Heart left ventricle (tissue), 16 donors: ENCODE results near the gene LEMD1. TPM values are rescaled to one million over a fixed set of nuclear protein-coding genes. Genes with fewer than 3 reads are reported as not detected.

Experiments used
- ATAC-seq, 4 donors: fragments of 200-7000 bp; cut with Tn5 transposase; one replicate each; pipeline ENCODE4 v1.9.1; 2020 to 2022; ENCODE audit warnings: moderate library complexity in 4 of 4, mild to moderate bottlenecking in 3 of 4, moderate number of reproducible peaks in 1 of 4
- DNase-seq, 5 donors: peaks; one replicate each; pipeline ENCODE4 v3.0.0-alpha.2; 2020
- H3K27ac ChIP-seq, 12 donors: fragments of 200-600 bp; sonication (generic) in 4 of 12; one replicate each; pipeline versions ENCODE4 v1.5.0 to v1.8.0; 2016 to 2022; ENCODE audit warnings: mild to moderate bottlenecking in 2 of 12
- H3K27me3 ChIP-seq, 9 donors: fragments of 200-600 bp; sonication (generic) in 2 of 9; one replicate each; pipeline versions ENCODE4 v1.5.1 to v1.8.0; 2016 to 2022; ENCODE audit warnings: mild to moderate bottlenecking in 3 of 9
- H3K36me3 ChIP-seq, 9 donors: fragments of 200-600 bp; sonication (generic) in 2 of 9; one replicate each; pipeline versions ENCODE4 v1.5.0 to v1.8.0; 2018 to 2022; ENCODE audit warnings: mild to moderate bottlenecking in 2 of 9
- H3K4me1 ChIP-seq, 12 donors: fragments of 200-600 bp; sonication (generic) in 4 of 12; one replicate each; pipeline versions ENCODE4 v1.5.0 to v1.8.0; 2016 to 2022; ENCODE audit warnings: mild to moderate bottlenecking in 3 of 12
- H3K4me3 ChIP-seq, 12 donors: fragments of 200-600 bp; sonication (generic) in 4 of 12; one replicate each; pipeline versions ENCODE4 v1.5.0 to v1.8.0; 2017 to 2022; ENCODE audit warnings: mild to moderate bottlenecking in 9 of 12, moderate library complexity in 4 of 12
- H3K9me3 ChIP-seq, 12 donors: fragments of 200-600 bp; sonication (generic) in 4 of 12; one replicate each; pipeline versions ENCODE4 v1.5.0 to v1.8.0; 2016 to 2022; ENCODE audit warnings: mild to moderate bottlenecking in 1 of 12
- POLR2A ChIP-seq, 2 donors: fragments of 450-650 bp; IDR thresholded peaks; one replicate each; pipeline ENCODE4 v1.6.1; 2017; ENCODE audit warnings: antibody characterized with exemption in 2 of 2, mild to moderate bottlenecking in 2 of 2, moderate library complexity in 2 of 2
- WGBS, 4 donors: extraction: QIAGEN DNeasy Blood & Tissue Kit in 2 of 4; methylation state at CpG; one replicate each; pipeline versions ENCODE4 v1.1.5 to v1.1.7; 2013 to 2018; 5-methylcytosine and 5-hydroxymethylcytosine counted together
- intact Hi-C, 10 donors: fragments of 100-400 bp; cut with DNase I; formaldehyde crosslinking; loops; one replicate each; pipeline versions ENCODE4 v1.11.1 to v1.14.2; 2022
- polyA plus RNA-seq, 2 donors: library from polyadenylated mRNA; stranded (reverse); fragments of 200-250 nt; gene quantifications; one replicate each; pipeline ENCODE4 v1.2.3, GENCODE V29; 2013
- total RNA-seq, 9 donors: library from RNA; depleted of rRNA in 2 of 9; stranded (reverse); fragments of >200 nt in 2 of 9; fragmentation: NEBNext Ultra II Directional in 3 of 9; extraction: Animal tissue kit (Norgen Biotek cat#: 25700) in 3 of 9; gene quantifications; one replicate each; pipeline versions ENCODE4 v1.1.0 to v1.2.4, GENCODE V29; 2016 to 2023
- TF ChIP-seq, protein P1 (sequence below), 12 donors: fragments of 200-600 bp; sonication (generic) in 4 of 12; IDR thresholded peaks; one replicate each; pipeline versions ENCODE4 v1.5.0 to v1.8.0; 2018 to 2022; ENCODE audit warnings: antibody characterized with exemption in 12 of 12, mild to moderate bottlenecking in 5 of 12
- donor health status: ischemic (EF 13 %, LVEDD 7.1; RV severe dilation, severe dysfunction).
- donor health status: healthy with polysubstance abuse.
- donor health status: DM: no; HTN: yes; CAD: no.
- donor health status: DM: no; HTN: no; CAD: no.
- donor health status: ischemic (EF 25% LVEDD 6.9; RV normal size, moderate dysfunction).
- donor health status: ischemic (EF 25% LVEDD 5.7; RV mildly dilated, moderate dysfunction).
- donor health status: healthy.
- donor health status: DM: yes; HTN: yes; CAD: no.
- donor health status: ischemic (EF 35%, LVEDD 5.7; RV mildly dilated, moderate dysfunction).
- donor health status: nonischemic (EF 11% LVEDD 7.7; RV severe dilation, severe dysfunction).
- donor health status: DM: yes; HTN: yes; CAD: no.
- donor health status: PGD.
- donor health status: ischemic (EF 29% LVEDD 5.4; RV normal size, mild dysfunction).
- donor health status: nonischemic (EF 23%, LVEDD 6.1; RV moderate dilation, normal function).

LEMD1 gene
- total and polyA plus RNA-seq, 11 donors: 2.5 TPM; not detected in 10

DNA sequence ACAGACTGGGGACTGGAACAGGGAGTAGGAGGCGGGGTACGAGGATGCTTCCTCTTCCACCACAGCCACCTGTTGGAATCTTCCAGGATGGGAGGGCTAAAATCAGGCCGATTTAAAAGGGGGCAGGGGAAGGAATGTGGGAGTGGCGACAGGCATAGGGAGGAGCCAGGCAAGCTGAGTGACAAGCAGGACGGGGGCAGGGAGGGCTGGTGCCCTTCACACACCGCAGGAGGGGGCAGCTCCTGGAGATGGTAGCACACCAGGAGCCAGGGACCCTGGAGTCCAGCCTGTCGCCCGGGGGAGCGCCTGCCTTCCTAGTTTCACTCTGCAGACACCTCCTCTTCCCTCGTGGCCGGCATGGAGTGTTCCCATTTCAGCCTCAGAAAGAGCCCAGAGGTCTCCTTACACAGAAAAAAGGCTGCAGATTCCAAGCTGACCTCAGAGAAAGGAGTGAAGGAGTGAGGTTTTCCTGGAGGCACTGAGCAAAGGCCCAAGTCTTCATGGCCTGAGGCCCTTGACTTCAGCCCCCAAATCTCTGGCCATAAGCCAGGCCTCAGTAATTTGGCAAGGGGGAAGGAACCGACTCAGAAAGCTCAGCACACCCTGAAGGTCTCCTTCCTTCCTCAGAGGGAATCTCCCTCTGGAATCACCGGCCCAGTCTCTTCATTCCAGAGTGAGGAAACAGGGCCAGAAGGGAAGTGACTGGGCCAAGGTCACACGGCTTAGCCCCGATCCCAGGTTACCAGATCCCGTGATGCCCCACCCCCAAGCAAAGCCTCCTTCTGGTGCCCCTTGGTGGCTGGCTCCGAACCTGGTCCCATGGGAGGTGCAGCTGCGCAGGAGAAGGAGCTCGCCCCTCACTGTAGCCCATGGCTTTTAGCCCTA lies 25.8 kb upstream of the LEMD1 start:
- no peak overlapping the region for H3K4me3 ChIP-seq
- H3K27me3 ChIP-seq: peaks cover 0 to 31% (median 14%) of the 10 kb centered on the region in 9 donors
- intact Hi-C loops: no loop called here
- DNase-seq: no peak
- no peak overlapping the region for H3K27ac ChIP-seq
- no peak for TF ChIP-seq POLR2A (IDR thresholded peaks at IDR 0.05)
- TF ChIP-seq, protein P1, sequence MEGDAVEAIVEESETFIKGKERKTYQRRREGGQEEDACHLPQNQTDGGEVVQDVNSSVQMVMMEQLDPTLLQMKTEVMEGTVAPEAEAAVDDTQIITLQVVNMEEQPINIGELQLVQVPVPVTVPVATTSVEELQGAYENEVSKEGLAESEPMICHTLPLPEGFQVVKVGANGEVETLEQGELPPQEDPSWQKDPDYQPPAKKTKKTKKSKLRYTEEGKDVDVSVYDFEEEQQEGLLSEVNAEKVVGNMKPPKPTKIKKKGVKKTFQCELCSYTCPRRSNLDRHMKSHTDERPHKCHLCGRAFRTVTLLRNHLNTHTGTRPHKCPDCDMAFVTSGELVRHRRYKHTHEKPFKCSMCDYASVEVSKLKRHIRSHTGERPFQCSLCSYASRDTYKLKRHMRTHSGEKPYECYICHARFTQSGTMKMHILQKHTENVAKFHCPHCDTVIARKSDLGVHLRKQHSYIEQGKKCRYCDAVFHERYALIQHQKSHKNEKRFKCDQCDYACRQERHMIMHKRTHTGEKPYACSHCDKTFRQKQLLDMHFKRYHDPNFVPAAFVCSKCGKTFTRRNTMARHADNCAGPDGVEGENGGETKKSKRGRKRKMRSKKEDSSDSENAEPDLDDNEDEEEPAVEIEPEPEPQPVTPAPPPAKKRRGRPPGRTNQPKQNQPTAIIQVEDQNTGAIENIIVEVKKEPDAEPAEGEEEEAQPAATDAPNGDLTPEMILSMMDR (IDR thresholded peaks at IDR 0.05): no peak
- WGBS, 4 donors: 46 to 50% (median 49%) methylated on average over 17 to 19 of the region's 19 CpGs
- peaks cover 0 to 41% (median 16%) of the 10 kb centered on the region in 12 donors for H3K4me1 ChIP-seq
- H3K36me3 ChIP-seq: no peaks in the 10 kb centered on the region
- no peaks in the 10 kb centered on the region for H3K9me3 ChIP-seq
- peak in 1 of 4 donors; percentile 16 for ATAC-seq

DNA sequence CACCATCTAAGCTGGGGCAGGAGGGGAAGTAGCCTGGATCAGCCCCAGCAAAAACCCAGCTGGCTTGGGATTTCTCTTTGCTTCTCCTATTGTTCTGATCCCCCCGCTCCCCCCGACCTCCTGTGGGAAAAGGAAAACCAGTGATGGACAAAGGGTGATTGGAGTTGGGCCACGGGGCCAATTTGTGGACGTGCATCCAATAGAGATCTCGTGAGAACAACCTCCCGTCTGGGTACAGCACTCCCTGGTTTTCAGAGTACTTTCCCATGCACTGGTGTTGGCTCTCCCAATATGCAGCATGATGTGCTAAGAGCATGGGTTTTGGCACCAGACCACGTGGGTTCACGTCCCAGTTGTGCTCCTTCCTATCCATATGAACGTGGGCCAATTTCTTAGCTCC lies 25.0 kb upstream of the LEMD1 start:
- intact Hi-C loops: no loop called here
- H3K36me3 ChIP-seq: no peaks in the 10 kb centered on the region
- 31 to 58% (median 49%) methylated on average over 8 to 9 of the region's 9 CpGs for WGBS, 4 donors
- peaks cover 0 to 45% (median 17%) of the 10 kb centered on the region in 12 donors for H3K4me1 ChIP-seq
- ATAC-seq (peak in 3 of 4 donors; percentile 15 to 53 (median 16)), DNase-seq (peak in 3 of 5 donors; percentile 38 to 63 (median 45))
- peak overlapping the region in 1 of 12 donors; percentile 59 for H3K27ac ChIP-seq
- TF ChIP-seq, protein P1 (IDR thresholded peaks at IDR 0.05): no peak
- no peak for TF ChIP-seq POLR2A (IDR thresholded peaks at IDR 0.05)
- H3K9me3 ChIP-seq: no peaks in the 10 kb centered on the region
- H3K4me3 ChIP-seq: no peak overlapping the region
- peaks cover 0 to 22% (median 6%) of the 10 kb centered on the region in 9 donors for H3K27me3 ChIP-seq

GRCh38 chr1:205445646-205445935 lies 23.7 kb upstream of the LEMD1 start:
- H3K36me3 ChIP-seq: no peaks in the 10 kb centered on the region
- peak overlapping the region in 1 of 12 donors; percentile 54 for H3K27ac ChIP-seq
- H3K4me1 ChIP-seq: peaks cover 0 to 56% (median 27%) of the 10 kb centered on the region in 12 donors
- no peak overlapping the region for H3K4me3 ChIP-seq
- ATAC-seq (no peak), DNase-seq (no peak)
- H3K27me3 ChIP-seq: peaks cover 0 to 9% (median 0%) of the 10 kb centered on the region in 9 donors
- TF ChIP-seq POLR2A (IDR thresholded peaks at IDR 0.05): no peak
- TF ChIP-seq, protein P1 (IDR thresholded peaks at IDR 0.05): no peak
- no peaks in the 10 kb centered on the region for H3K9me3 ChIP-seq
- 85 to 91% (median 88%) methylated on average over 5 of the region's 5 CpGs for WGBS, 4 donors
- intact Hi-C loops: no loop called here

DNA sequence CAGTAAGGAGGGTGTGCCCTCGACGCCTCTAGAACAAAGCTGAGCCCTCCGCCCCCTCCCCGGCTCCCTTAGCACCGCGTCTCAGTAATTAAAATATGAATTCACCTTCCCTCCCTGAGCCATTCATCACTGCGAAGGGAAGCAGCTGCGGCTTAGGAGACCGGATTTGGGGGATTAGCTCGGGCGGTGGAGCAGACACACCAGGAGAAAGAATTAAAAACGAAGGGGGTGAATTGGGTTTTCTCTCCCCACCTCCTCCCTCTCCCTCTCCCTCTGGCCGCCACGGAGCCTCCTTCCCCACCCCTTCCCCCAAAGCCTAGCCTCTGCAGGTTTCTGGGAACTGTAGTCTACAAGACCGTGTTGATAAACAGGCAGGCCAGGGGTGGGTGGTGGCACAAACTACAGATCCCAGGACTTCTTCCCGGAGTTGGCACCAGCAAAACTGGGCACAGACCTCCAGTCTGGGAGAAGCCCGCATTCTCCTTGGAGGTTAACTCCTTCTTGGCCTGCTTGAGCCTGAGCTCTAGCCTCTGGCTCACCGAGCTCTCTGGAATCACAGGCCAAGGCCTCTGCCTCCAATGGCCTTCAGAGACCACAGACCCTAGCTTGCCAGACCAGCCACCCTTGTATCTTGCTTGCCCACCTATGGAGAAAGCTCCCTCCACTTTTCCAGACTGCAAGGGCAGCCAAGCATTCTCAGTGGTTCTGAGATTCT lies 23.2 kb upstream of the LEMD1 start:
- peak in 3 of 4 donors; percentile 24 to 35 (median 35) for ATAC-seq
- intact Hi-C loops: no loop called here
- H3K4me3 ChIP-seq: peak overlapping the region in 4 of 12 donors; percentile 25 to 32 (median 28)
- TF ChIP-seq POLR2A (IDR thresholded peaks at IDR 0.05): no peak
- TF ChIP-seq, protein P1 (IDR thresholded peaks at IDR 0.05): no peak
- H3K27ac ChIP-seq: peak overlapping the region in 1 of 12 donors; percentile 54
- peaks cover 4 to 57% (median 32%) of the 10 kb centered on the region in 12 donors for H3K4me1 ChIP-seq
- H3K9me3 ChIP-seq: no peaks in the 10 kb centered on the region
- no peaks in the 10 kb centered on the region for H3K36me3 ChIP-seq
- WGBS, 4 donors: 42 to 61% (median 53%) methylated on average over 18 of the region's 18 CpGs
- DNase-seq: peak in 1 of 5 donors; percentile 20
- H3K27me3 ChIP-seq: peaks cover 0 to 6% (median 0%) of the 10 kb centered on the region in 9 donors
